DND-41 (cell line): Measurements from ENCODE around the gene GRID2.

ENCODE experiments used
- CTCF ChIP-seq: IDR thresholded peaks from 2 replicates; pipeline ENCODE4 v1.5.1; 2012; ENCODE audit warnings: borderline replicate concordance, low read length, moderate library complexity, mild to moderate bottlenecking; ENCODE audit not compliant: poor library complexity, severe bottlenecking; ENCODE audit errors: extremely low read depth
- EZH2 ChIP-seq: IDR thresholded peaks from 3 replicates; pipeline ENCODE4 v1.6.1; 2012; ENCODE audit warnings: borderline replicate concordance, low read depth, mild to moderate bottlenecking, moderate library complexity, low read length, inconsistent platforms; ENCODE audit not compliant: severe bottlenecking

GRCh38 chr4:93802045-93802444, 1498.3 kb downstream of the GRID2 start:
- TF ChIP-seq CTCF: no peak
- TF ChIP-seq EZH2: no peak
